HepG2 (cell line): ENCODE measurements around the gene ADAMTSL4. TPM values are rescaled to one million over a fixed set of nuclear protein-coding genes. Genes with fewer than 3 reads are reported as not detected.
A peak's percentile ranks its signal among the peaks of the same experiment; 100 is the strongest.
"Not testable (repeated sequence)": the region's sequence is repeated elsewhere in the genome, so short reads cannot be mapped to it uniquely, and the experiment has no call there.

Experiments used
- ATAC-seq: fragments of 200-7000 bp; cut with Tn5 transposase; 3 replicates; pipeline ENCODE4 v1.9.1; 2020; ENCODE audit warnings: mild to moderate bottlenecking, moderate library complexity
- BruUV-seq: library from RNA; stranded (reverse); fragments of 400-500 nt; replicated peaks from 2 replicates; lab custom pipeline; 2021; lab: Mats Ljungman, UMichigan
- CTCF ChIA-PET: fragments of 300-600 bp; formaldehyde crosslinking; extraction: SDS; loops from one replicate; lab custom pipeline; 2021; ENCODE audit warnings: low total read pairs, inconsistent platforms, low intra/inter-chr PET ratio; lab: Yijun Ruan, JAX
- POLR2A ChIA-PET: fragments of 350-600 bp; sonication (Branson Sonifier 250); formaldehyde crosslinking; loops from one replicate; lab custom pipeline; 2020; ENCODE audit warnings: antibody characterized with exemption, inconsistent platforms; lab: Yijun Ruan, JAX
- DNase-seq: peaks from one replicate; pipeline ENCODE4 v3.0.0-alpha.2; 2015; ENCODE audit warnings: low spot score
- FAIRE-seq: peaks from 3 replicates; lab custom pipeline; 2011; peaks lifted over from hg19 to GRCh38; lab: Jason Lieb, UNC
- H2AFZ ChIP-seq: one replicate; pipeline ENCODE4 v1.6.1; 2011; ENCODE audit warnings: low read length, inconsistent platforms
- H3K27ac ChIP-seq: fragments of 300-600 bp; 3 replicates; pipeline ENCODE4 v1.8.0; 2011; ENCODE audit warnings: mixed run types, mild to moderate bottlenecking, mixed read lengths, low read length, inconsistent platforms; ENCODE audit not compliant: insufficient read depth; ENCODE audit errors: extremely low read length
- H3K27me3 ChIP-seq, 2 experiments: fragments of 200-600 bp in 1 of 2; 2 replicates in 1 of 2; 3 replicates in 1 of 2; pipeline versions ENCODE4 v1.6.0 to v1.8.0; 2011; ENCODE audit warnings: low read length in 2 of 2, mild to moderate bottlenecking in 2 of 2, moderate library complexity in 2 of 2, inconsistent platforms in 1 of 2; ENCODE audit not compliant: insufficient read depth in 2 of 2, control insufficient read depth in 1 of 2
- H3K36me3 ChIP-seq, 2 experiments: fragments of 200-600 bp in 1 of 2; replicated peaks in 1 of 2; 2 replicates in 1 of 2; 3 replicates in 1 of 2; pipeline versions ENCODE4 v1.5.1 to v1.8.0; 2011; ENCODE audit warnings: low read length in 2 of 2, inconsistent platforms in 1 of 2; ENCODE audit not compliant: insufficient read depth in 2 of 2, control insufficient read depth in 1 of 2
- H3K4me1 ChIP-seq: 2 replicates; pipeline ENCODE4 v1.5.1; 2012; ENCODE audit warnings: low read length, inconsistent platforms; ENCODE audit not compliant: insufficient read depth
- H3K4me2 ChIP-seq: 2 replicates; pipeline ENCODE4 v1.6.0; 2011; ENCODE audit warnings: low read depth, low read length, inconsistent platforms
- H3K4me3 ChIP-seq, 3 experiments: fragments of 200-600 bp in 1 of 3; sonication (generic), shearing (Covaris generic) in 1 of 3; replicated peaks in 1 of 3; 2 replicates each; pipeline ENCODE4 v1.5.1; 2011 to 2016; ENCODE audit warnings: low read length in 3 of 3, inconsistent platforms in 2 of 3, low read depth in 2 of 3, mild to moderate bottlenecking in 2 of 3, control low read depth in 1 of 3, mixed read lengths in 1 of 3; ENCODE audit not compliant: insufficient read depth in 1 of 3
- H3K79me2 ChIP-seq: one replicate; pipeline ENCODE4 v1.6.1; 2011; ENCODE audit warnings: low read length, inconsistent platforms; ENCODE audit not compliant: insufficient read depth
- H3K9ac ChIP-seq: 2 replicates; pipeline ENCODE4 v1.6.0; 2011; ENCODE audit warnings: mild to moderate bottlenecking, low read depth, low read length, inconsistent platforms; ENCODE audit not compliant: insufficient read depth
- H3K9me3 ChIP-seq: 2 replicates; pipeline ENCODE4 v1.5.1; 2012; ENCODE audit warnings: mild to moderate bottlenecking, low read length
- H4K20me1 ChIP-seq: 2 replicates; pipeline ENCODE4 v1.6.0; 2011; ENCODE audit warnings: inconsistent platforms, mild to moderate bottlenecking, low read length, moderate library complexity; ENCODE audit not compliant: insufficient read depth
- FOSL2 ChIP-seq: sonication (generic); formaldehyde crosslinking; IDR thresholded peaks from 2 replicates; pipeline ENCODE4 v1.4.0; 2020; ENCODE audit warnings: missing genetic modification reagents
- NCOR1 ChIP-seq: fragments of 200-600 bp; sonication (generic); IDR thresholded peaks from 2 replicates; pipeline ENCODE4 v1.7.0; 2017; ENCODE audit warnings: antibody characterized with exemption, low read length, borderline replicate concordance
- SKI ChIP-seq: fragments of 450-650 bp; IDR thresholded peaks from one replicate; pipeline ENCODE4 v1.6.1; 2018; ENCODE audit warnings: mild to moderate bottlenecking; ENCODE audit not compliant: partially characterized antibody
- SOX13 ChIP-seq, 3 experiments: fragments of 450-650 bp in 1 of 3; sonication (generic) in 1 of 3; formaldehyde crosslinking in 1 of 3; IDR thresholded peaks in 2 of 3; conservative IDR thresholded peaks in 1 of 3; 2 replicates each; pipeline versions ENCODE4 v1.5.0 to v1.6.1; 2016 to 2020; ENCODE audit warnings: antibody characterized with exemption in 1 of 3, mild to moderate bottlenecking in 1 of 3, missing compliant biosample characterization in 1 of 3, missing genetic modification reagents in 1 of 3, moderate library complexity in 1 of 3
- SOX5 ChIP-seq: IDR thresholded peaks from 2 replicates; pipeline ENCODE4 v1.6.1; 2016; ENCODE audit warnings: borderline replicate concordance
- WGBS: methylation state at CpG from one replicate; pipeline ENCODE4 v1.1.6; 2017; ENCODE audit warnings: low lambda C conversion rate; 5-methylcytosine and 5-hydroxymethylcytosine counted together
- in situ Hi-C: cut with HindIII; loops from 2 replicates; pipeline ENCODE4 v1.10.0; 2017; ENCODE audit warnings: low pct_unique_long_range_greater_than_20kb; ENCODE audit not compliant: extremely low pct_ligation_motif_present
- intact Hi-C: fragments of 100-400 bp; cut with micrococcal nuclease; formaldehyde crosslinking; loops from one replicate; pipeline ENCODE4 v1.10.0; 2022; ENCODE audit not compliant: unreplicated experiment
- polyA plus RNA-seq, 8 experiments: library from polyadenylated mRNA; depleted of rRNA in 3 of 8; stranded (reverse) in 7 of 8; unstranded in 1 of 8; fragments of >200 nt; fragmentation: Illumina TruSeq in 4 of 8; extraction: Trizol in 4 of 8; gene quantifications; 2 replicates each; pipeline versions ENCODE4 v1.2.1 to v1.2.3, GENCODE V29; 2011 to 2016; ENCODE audit warnings: low read depth in 4 of 8, missing spikeins in 1 of 8, mixed read lengths in 1 of 8; ENCODE audit not compliant: insufficient read depth in 1 of 8
- total RNA-seq, 5 experiments: library from RNA; depleted of rRNA; stranded (reverse); fragments of >200 nt; fragmentation: Illumina TruSeq; extraction: Trizol; gene quantifications; 2 replicates each; pipeline ENCODE4 v1.2.3, GENCODE V29; 2016; ENCODE audit warnings: low read depth in 1 of 5

ADAMTSL4 gene
- total and polyA plus RNA-seq, 2 of the 13 experiments (the other 11 are each of a cell fraction or from before 2014, with no cell fraction given) = 3.9 to 16.4 TPM

- DNase-seq = no peak
- H3K9ac ChIP-seq = no peak overlapping the region
- 53% methylated on average over 3 of the region's 3 CpGs for WGBS
- no peaks in the 10 kb centered on the region for H3K27me3 ChIP-seq
- ChIA-PET POLR2A (interaction anchor here (1.1 to 4.3 kb wide), 4 partner anchors 16 to 33 kb away, joined by 3 to 27 read pairs (median 5); partner anchors contain the start of gene MCL1), CTCF (no interaction called here)
- TF ChIP-seq SOX13 (IDR thresholded peaks at IDR 0.05) (no peak), SOX13 (CRISPR knock-in tag; conservative IDR thresholded peaks at IDR 0.05 in 1 of 2, IDR thresholded peaks at IDR 0.05 in 1 of 2) (peak in 1 of 2 experiments; percentile 48; a peak in 1 of 4 replicates), NCOR1 (no peak), SOX5 (CRISPR knock-in tag) (0 out of 2 replicates have a peak, but pooled peaks have one; percentile 24), SKI (no peak)
- no peak overlapping the region for H3K4me3 ChIP-seq
- no peak for FAIRE-seq
- H3K27ac ChIP-seq = no peak overlapping the region
- intact Hi-C loops = no loop called here
- ATAC-seq = peak; percentile 39; the same call in 2 of the 3 replicates
- H3K4me2 ChIP-seq = no peak overlapping the region
- H3K79me2 ChIP-seq = no peaks in the 10 kb centered on the region
- in situ Hi-C loops = no loop called here
- H3K36me3 ChIP-seq = peaks cover 0 to 1% of the 10 kb centered on the region in 2 experiments; a peak in 2 of 5 replicates
- peaks cover 53% of the 10 kb centered on the region for H3K4me1 ChIP-seq
- H3K9me3 ChIP-seq = no peaks in the 10 kb centered on the region
- no peak overlapping the region for H2AFZ ChIP-seq
- BruUV-seq = no TSS peak
- H4K20me1 ChIP-seq = no peaks in the 10 kb centered on the region
Measured at GRCh38 chr1:150596976-150597375, 47.8 kb downstream of the ADAMTSL4 start.

GRCh38 chr1:150598346-150598745 lies 49.1 kb downstream of the ADAMTSL4 start:
- H4K20me1 ChIP-seq, H3K9ac ChIP-seq, CTCF ChIA-PET, H3K27ac ChIP-seq, H3K4me3 ChIP-seq, FAIRE-seq, H3K4me2 ChIP-seq, H3K9me3 ChIP-seq, H3K27me3 ChIP-seq, DNase-seq, intact Hi-C loops, H3K36me3 ChIP-seq, in situ Hi-C loops, H2AFZ ChIP-seq, ATAC-seq, H3K79me2 ChIP-seq, BruUV-seq: not testable (repeated sequence)
- 62% methylated on average over 4 of the region's 4 CpGs for WGBS
- H3K4me1 ChIP-seq = peaks cover 59% of the 10 kb centered on the region
- peak; percentile 64 for TF ChIP-seq FOSL2 (CRISPR knock-in tag)
- POLR2A ChIA-PET = interaction anchor here (4.3 kb wide), 1 partner anchor 19 kb away, joined by 27 read pairs; the partner anchor contains the start of gene MCL1
